Adrenal gland (tissue), 5 donors: Measurements from ENCODE around the gene MAP4K3.

Experiments used
- CTCF ChIP-seq, 6 experiments: fragments of 450-650 bp in 4 of 6; fragments of 200-600 bp in 2 of 6; sonication (generic) in 1 of 6; IDR thresholded peaks; 1 replicate in 5 of 6; 2 replicates in 1 of 6; pipeline versions ENCODE4 v1.5.1 to v1.8.0; 2016 to 2021; ENCODE audit warnings: antibody characterized with exemption in 6 of 6, mild to moderate bottlenecking in 2 of 6, moderate library complexity in 1 of 6
- POLR2A ChIP-seq, 2 donors: fragments of 450-650 bp; IDR thresholded peaks; one replicate each; pipeline ENCODE4 v1.6.1; 2017; ENCODE audit warnings: antibody characterized with exemption in 2 of 2, mild to moderate bottlenecking in 2 of 2, moderate library complexity in 1 of 2
- donor health status: DM: no; HTN: no; CAD: no.

- no peak for TF ChIP-seq POLR2A (IDR thresholded peaks at IDR 0.05)
- TF ChIP-seq CTCF (IDR thresholded peaks at IDR 0.05), result no peak
Measured at GRCh38 chr2:39475006-39475405, 37.9 kb upstream of the MAP4K3 start.
